NCI-H1930 (cell line): ENCODE measurements around the gene CCL25.
"Not testable (repeated sequence)": the region's sequence is repeated elsewhere in the genome, so short reads cannot be mapped to it uniquely, and the experiment has no call there.

Experiments used
- DNase-seq, 2 experiments: peaks; one replicate each; lab custom pipeline; 2025; lab: John Stamatoyannopoulos, UW

Gene CCL25

DNA sequence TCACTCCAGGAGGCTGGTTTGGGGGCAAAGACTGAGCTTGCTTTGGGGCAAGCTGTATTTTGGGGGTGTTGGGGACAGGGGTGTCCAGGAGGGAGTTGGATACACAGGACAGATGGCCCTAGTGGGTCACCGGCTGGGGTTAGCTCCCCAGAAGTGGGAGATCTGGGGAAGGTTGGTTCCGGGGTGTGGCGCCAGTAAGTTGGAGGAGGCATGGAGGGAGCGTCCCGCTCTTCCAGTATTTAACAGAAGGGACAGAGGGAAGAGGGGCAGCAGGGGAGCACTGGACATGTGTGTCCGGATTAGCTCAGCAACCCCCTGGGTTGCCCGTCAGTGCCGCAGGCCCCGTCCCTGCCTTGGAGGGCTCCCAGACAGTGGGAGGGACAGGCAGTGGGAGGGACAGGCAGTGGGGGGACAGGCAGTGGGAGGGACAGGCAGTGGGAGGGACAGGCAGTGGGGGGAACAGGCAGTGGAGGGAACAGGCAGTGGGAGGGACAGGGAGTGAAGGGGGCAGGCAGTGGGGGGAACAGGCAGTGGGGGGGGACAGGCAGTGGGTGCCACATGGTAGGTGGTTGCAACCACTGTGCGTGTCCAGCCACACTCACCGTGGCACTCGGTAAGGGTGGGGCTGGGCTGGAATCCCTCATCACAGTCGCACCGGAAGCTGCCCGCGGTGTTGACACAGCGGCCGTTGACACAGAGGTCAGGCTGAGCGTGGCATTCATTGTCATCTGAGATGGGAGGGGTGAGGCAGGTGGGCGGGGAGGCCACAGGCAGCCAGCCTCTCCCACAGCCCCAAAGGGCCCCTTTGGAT, 33.2 kb downstream of the CCL25 start:
- no peak for DNase-seq

DNA sequence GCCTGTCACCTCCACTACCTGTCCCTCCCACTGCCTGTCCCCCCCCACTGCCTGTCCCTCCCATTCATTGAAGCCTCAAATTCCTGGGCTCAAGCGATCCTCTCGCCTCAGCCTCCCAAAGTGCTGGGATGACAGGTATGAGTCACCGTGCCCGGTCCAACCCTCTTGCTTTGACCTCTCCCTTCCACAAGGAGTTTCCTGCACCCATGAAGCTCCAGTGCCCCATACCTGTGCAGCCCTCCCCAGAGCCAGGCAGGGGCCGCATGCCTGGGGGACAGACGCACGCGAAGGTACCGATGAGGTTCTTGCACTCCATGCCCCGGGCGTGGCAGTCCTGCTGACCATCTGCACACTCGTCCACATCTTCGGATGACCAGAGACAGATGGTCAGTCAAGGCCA, 34.3 kb downstream of the CCL25 start:
- DNase-seq: no peak

DNA sequence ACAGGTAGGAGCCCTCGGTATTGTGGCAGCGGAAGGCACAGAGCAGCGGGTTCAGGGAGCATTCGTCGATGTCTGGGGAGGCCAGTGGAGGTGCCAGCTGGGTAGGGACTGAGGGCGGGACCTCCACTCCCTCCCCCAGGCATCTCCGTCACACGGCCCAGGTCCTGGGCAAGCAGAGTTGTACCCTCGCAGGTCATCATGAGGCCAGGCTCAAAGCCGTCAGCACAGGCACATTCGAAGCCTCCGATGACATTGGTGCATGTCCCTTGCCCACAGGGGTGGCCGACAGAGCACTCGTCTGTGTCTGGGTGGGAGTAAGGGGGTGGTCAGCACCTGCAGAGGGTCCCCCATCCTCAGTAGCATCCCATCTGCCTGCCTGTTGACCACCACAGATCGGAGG, 35.3 kb downstream of the CCL25 start:
- no peak for DNase-seq

DNA sequence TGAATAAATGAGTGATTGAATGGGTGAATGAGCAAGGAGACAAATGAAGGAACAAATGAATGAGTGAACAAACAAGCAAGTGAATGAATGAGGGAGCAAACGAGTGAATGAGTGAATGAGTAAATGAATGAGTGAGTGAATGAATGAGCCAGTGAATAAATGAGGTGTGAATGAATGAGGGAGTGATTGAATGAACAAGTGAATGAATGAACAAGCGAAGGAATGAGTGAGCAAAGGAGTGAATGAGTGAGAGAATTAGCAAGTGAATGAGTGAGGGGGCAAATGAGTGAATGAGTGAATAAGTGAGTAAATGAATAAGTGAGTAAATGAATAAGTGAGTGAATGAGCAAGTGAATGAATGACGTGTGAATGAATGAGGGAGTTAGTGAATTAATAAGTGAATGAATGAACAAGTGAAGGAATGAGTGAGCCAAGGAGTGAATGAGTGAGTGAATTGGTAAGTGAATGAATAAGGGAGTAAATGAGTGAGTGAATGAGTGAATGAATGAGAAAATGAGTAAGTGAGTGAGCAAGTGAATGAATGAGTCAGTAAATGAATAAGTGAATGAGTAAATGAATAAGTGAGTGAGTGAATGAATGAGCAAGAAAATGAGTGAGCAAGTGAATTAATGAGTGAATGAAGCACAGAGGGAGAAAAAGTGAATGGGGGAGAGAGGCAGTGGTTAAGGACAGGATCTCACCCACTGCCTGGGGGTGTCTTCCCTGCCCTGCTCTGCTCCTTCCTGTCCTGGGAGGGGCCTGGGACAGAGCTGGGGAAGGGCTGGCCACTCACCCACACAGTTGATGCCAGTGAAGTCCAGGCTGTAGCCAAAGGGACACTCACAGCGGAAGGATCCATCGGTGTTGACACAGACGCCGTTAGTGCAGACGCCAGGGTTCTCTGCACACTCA, 36.4 kb downstream of the CCL25 start:
- DNase-seq: peak in 1 of 2 experiments; percentile 8

DNA sequence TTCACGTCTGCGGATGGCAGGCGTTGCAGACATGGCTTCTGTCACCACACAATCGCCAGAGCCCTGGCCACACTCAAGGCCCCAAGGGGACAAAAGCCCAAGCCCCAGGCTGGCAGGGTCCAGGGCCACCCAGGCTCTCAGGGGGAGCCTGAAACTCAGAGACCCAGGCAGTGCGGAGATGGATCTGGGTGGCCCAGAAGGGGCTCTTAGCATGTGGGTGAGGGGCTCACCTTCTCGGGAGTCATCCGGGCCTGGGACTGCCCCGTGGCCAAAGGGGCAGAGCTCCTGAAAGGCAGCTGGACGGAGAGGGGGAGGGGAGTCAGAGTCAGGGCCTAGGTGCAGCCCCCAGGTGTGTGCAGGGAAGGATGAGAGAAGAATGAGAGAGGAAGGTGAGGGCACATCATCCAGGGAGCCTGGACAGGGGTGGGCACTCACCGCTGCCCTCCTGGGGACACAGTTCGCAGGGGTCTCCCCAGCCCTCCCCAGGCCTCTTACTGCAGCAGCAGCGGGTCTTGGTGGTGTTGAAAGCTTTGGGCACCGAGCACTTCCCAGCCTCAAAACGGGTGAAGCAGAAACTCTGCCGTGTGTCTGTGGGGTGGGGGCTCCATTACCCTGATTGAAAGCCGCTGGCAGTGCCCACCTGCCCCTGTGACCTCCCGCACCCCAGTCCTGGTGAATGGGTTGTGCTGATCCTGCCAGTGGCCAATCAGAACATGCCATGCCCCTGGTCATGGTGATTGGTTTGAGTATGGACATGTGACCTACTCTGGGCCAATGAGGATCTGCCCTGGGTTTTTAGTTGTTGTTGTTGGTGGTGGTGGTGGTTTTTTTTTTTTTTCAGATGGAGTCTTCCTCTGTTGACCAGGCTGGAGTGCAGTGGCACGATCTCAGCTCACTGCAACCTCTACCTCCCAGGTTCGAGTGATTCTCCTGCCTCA, 37.4 kb downstream of the CCL25 start:
- DNase-seq: no peak

DNA sequence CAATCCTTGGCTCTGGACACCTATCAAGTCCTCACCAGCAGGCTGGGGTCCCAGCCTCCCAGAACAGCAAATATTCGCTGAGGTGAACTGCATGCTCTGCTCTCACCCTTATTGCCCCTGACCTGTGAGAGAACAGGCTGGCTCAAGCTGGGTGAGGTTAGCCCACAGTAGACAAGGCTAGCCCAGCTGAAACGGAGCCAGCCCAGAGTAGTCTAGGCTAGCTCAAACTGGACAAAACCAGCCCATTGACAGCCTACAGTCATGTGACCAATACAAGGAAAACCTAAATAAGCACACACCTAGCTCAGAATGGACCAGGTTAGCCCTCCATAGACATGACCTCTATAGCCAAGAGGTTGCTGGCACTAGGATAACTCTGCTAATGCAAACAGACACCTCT, 38.4 kb downstream of the CCL25 start:
- DNase-seq: no peak

DNA sequence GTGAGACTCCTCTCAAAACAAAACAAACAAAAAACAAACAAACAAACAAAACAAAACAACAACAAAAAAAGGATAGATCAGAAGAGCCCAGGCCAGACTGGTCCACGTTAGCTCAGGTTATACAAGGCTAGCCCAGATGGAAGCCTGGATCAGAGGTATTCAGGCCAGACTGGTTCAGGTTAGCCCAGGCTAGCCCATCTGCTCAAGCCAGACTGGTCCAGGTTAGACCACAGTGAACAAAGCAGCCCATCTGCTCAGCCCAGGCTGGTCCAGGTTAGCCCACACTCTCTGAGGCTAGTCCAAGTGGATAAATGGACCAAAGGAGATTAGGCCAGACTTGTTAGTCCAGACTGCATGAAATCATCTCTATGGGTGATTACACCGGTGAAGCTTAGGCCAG, 41.2 kb downstream of the CCL25 start:
- no peak for DNase-seq

DNA sequence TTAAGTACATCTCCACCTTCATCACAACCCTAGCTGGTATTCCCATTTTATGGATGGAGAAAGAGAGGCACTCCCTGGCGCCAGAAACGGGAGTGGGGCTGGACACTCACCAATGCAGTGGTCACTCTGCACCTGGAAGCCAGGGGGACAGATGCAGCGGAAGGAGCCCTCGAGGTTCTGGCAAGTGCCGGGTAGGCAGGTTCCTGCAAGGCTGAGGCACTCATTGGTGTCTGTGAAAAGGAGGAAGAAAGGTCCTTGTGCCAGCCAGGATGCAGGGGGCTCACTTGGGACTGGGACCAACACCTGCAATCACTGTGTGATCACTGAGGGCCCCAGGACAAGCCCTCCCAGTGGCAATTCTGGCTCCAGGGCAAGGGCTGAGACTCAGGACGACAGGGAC, 41.8 kb downstream of the CCL25 start:
- no peak for DNase-seq

DNA sequence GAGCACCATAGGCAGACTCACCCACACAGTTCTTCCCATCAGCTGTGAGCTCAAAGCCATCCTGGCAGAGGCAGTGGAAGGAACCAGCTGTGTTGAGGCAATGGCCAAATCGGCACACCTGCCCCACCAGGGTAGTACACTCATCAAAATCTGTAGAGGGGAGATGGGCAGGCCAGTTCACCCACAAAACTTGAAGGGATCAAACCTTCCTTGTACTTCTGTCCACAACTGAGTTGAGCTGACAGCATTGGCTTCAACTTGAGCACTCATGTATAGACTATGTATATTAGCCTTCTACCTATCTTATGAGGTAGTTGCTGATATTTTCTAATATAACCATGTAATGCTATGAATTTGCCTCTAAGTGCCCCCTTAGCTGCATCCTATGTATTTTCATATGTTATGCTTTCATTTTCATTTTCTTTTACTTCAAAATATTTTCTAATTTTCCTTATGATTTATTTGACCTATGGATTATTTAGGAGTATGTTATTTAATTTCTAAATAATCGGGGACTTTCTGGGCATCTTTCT, 42.9 kb downstream of the CCL25 start:
- no peak for DNase-seq

DNA sequence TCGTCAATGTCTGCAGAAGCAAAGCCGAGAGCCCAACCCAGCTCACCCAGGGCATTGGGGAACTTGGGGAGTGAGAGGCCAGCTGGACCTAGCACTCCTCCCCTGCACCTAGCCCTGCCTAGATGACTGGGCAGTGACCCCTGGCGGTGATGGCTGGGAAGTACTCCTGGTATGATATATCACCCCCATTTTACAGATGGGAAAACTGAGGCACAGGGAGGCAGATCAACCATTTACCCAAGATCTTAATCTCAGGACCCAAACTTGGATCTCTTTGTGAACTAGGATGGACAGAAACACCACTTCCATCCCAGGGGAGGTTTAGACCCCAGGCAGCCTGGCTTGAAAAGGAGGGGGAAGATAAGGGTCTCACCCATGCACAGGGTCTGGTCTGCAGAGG, 43.5 kb downstream of the CCL25 start:
- no peak for DNase-seq

DNA sequence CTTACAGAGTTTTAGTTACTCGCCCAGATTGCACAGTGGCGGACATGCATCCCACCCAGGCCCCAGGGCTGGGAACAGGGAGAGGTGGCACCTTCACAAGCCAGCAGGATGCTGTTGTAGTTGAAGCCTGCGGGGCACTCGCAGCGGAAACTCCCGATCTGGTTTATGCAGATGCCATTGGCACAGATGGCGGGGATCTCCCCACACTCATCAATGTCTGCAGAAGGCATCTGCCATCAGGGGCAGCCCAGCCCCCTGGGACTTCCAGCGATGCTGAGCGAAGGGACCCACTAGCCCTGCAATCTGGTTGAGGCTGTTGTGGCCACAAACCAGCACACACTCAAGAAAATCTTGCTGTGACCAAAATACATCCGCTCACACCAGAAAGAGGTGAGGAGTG, 44.6 kb downstream of the CCL25 start:
- DNase-seq: no peak

DNA sequence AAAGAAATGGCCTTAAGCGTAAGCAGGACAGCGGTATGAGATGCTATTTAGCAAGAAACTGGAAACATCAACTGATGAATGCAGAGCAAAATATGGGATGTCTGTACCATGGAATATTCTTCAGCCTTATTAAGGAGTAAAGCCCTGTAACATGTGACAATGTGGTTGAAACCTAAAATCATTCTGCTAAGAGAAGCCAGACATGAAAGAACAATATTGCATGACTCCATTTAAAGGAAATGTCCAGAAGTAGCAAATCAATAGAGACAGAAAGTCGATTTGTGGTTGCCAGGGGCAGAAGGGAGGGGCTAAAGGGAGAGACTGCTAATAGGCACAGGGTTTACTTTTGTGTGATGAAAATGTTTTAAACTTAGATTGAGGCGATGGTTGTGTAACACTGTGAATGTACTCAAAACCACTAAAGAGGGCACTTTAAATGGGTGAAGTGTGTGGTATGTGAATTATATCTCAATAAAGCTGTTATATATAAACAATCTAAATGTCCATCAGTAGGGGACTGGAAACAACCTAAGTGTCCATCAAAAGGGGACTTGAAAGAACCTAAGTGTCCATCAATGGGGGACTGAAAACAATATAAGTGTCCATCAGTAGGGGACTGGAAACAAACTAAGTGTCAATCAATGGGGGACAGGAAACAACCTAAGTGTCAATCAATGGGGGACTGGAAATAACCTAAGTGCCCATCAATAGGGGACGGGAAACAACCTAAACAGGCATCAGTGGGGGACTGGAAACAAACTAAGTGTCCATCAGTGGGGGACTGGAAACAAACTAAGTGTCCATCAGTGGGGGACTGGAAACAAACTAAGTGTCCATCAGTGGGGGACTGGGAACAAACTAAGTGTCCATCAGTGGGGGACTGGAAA, 45.4 kb downstream of the CCL25 start:
- no peak for DNase-seq

DNA sequence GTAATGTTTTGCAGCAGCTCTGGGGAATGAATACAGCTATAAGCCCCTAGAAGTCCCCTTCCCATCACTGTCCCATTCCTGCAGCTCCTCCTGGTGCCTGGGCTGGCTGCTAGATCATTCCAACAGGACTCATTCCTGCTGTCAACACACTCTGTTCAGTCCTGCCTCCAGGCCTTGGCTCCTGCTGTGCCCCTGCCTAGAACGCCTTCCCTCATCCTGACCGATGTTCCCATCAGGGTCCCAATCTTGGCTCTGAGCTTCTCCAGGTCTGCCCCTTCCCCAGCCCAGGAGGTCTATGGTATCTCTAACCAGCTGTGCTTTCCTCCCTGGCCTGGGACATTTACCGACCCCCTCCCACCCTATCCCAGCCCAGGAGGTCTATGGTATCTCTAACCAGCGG, 48.8 kb downstream of the CCL25 start:
- no peak for DNase-seq

DNA sequence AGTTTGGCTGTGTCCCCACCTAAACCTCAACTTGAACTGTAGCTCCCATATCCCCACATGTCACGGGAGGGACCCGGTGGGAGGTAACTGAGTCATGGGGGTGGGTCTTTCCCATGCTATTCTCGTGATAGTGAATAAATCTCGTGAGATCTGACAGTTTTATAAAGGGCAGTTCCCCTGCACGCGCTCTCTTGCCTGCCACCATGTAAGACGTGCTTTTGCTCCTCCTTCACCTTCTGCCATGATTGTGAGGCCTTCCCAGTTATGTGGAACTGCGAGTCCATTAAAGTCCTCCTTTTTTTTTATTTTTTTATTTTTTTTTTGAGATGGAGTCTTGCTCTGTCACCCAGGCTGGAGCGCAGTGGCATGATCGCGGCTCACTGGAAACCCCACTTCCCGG, 49.4 kb downstream of the CCL25 start:
- DNase-seq: not testable (repeated sequence)

DNA sequence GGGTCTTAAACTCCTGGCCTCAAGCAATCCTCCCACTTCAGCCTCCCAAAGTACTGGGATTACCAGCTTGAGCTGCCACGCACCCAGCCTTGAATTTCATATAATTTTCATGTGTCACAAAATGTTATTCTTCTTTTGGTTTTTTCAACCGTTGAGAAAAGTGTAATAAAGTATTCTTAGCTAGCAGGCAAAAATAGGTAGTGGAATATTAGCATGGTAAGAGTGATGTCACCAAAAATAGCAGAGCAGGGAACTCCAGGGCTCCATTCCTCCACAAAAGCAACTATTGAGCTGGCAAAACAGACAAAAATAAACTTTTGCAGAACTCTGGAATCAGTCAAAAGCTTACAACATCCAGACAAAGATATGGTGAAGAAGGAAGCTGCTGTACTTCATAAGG, 52.9 kb downstream of the CCL25 start:
- DNase-seq: no peak

DNA sequence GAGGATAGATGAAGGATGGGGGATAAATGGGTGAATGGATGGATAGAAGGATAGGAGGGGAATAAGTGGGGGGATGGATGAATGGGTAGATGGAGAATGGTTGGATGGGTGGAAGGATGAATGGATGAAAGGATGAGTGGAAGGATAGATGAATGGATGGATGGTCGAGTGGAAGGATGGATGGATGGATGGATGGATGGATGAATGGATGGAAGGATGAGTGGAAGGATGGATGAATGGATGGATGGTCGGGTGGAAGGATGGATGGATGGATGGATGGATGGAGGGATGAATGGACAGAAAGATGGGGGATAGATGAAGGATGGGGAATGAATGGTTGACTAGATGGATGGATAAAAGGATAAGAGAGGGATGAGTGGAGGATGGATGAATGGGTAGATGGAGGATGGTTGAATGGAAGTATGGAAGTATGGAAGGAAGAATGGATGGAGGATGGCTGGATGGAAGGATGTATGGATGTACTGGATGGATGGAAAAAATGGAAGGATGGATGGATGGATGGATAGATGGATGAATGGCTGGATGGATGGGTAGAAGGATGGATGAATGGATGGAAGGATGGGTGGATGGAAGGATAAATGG, 54.8 kb downstream of the CCL25 start:
- DNase-seq: no peak

DNA sequence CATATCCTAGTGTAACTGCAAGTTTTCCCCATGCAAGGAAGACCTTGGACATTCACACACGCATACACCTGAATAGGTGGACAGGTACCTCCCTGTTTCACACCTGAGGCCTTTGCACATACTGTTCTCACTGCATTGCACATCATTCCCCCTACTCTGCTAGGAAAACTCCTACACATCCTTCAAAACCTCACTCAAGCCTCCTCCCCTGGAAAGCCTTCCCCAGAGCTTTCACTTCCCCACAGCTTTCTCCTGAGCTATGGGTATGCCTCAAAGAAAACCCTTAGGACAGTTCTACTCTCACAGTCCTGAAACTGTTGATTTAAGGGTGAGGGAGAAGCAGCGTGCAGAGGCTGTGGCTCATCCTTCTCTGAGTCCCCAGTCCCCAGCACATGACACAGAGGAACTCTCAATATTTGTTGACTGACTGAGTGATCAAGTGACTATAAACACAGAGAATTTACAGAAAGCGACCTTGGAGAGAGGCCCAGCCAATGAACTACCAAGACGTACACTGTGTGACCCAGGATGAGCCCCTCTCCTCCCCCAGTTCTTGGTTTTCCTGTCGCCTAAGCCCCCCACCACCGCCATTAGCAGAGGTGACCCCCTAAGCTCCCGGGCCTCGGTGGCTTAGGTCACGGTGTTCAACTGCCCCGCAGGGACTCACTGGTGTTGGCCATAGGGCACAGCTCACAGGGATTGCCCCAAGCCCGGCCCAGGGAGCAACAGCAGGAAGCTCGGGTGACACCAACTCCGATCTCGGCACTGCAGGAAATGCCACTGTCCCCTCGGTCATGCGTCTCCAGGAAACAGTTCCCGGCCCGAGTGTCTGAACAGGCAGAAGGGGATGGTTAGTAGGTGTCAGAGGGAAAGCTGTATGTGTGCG, 56.2 kb downstream of the CCL25 start:
- no peak for DNase-seq

DNA sequence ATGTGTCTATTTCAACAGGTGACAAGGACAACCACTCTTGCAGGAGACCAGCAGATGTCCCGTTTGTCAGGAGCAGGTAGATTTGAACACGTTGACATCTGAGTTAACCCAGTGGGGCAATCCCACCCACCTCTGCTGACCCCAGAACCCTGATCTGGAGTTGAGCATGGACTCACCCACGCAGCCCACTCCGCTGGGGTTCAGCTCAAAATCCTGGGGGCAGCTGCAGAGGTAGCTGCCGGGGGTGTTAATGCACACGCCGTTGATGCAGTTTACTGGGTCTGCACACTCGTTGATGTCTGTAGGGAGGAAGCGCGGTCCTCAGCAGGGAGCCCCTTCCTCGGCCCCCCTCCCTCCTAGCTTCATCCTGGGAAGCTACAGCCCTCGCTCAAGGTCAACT, 56.9 kb downstream of the CCL25 start:
- DNase-seq: no peak

DNA sequence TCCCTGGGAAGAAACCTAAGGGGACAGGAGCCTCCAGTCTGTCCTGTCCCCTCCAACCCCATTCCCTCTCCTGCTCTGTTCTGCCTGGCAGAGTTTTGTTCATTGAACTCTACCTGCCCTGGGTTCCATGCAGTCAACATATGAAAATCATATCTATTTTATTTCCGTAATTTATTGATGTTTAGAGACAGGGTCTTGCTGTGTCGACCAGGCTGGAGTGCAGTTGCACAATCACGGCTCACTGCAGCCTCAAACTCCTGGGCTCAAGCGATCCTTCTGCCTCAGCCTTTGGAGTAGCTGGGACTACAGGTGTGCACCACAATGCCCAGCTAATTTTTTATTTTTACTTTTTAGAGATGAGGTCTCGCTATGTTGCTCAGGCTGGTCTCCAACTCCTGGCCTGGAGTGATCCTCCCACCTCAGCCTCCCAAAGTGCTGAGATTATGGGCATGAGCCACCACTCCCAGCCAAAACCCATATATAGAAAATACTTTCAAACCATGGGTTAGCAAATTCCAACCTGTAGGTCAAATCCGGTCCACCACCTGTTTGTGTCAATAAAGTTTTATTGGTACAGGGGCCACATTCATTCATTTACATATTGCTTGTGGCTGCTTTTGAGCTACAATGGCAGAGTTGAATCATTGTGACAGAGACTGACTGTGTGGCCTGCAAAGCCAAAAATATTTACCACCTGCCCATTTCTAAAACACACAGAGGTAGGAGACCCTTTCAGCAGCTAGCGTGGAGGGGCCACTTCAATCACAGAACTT, 57.5 kb downstream of the CCL25 start:
- no peak for DNase-seq
